OCI-LY7 (cell line): Measurements from ENCODE around the gene AMIGO3. TPM values are rescaled to one million over a fixed set of nuclear protein-coding genes. Genes with fewer than 3 reads are reported as not detected.
"Not testable (repeated sequence)": the region's sequence is repeated elsewhere in the genome, so short reads cannot be mapped to it uniquely, and the experiment has no call there.

Experiments
- BruUV-seq: library from RNA; stranded (reverse); fragments of 400-500 nt; replicated peaks from 2 replicates; lab custom pipeline; 2021; lab: Mats Ljungman, UMichigan
- CTCF ChIA-PET: fragments of 300-600 bp; sonication (Branson Sonifier 250); formaldehyde crosslinking; loops from one replicate; lab custom pipeline; 2022; ENCODE audit warnings: antibody characterized with exemption; ENCODE audit not compliant: unreplicated experiment; lab: Charles Lee
- POLR2A ChIA-PET: fragments of 300-600 bp; sonication (Branson Sonifier 250); formaldehyde crosslinking; loops from one replicate; lab custom pipeline; 2022; ENCODE audit warnings: antibody characterized with exemption; lab: Charles Lee
- DNase-seq: peaks from one replicate; pipeline ENCODE4 v3.0.0-alpha.2; 2015; ENCODE audit warnings: low spot score
- H2AFZ ChIP-seq: fragments of 200-600 bp; sonication (generic), shearing (Covaris generic); 2 replicates; pipeline ENCODE4 v1.6.1; 2014; ENCODE audit warnings: mild to moderate bottlenecking, antibody characterized with exemption, low read length, moderate library complexity
- H3K27ac ChIP-seq: fragments of 200-600 bp; sonication (generic); 2 replicates; pipeline ENCODE4 v1.5.1; 2014; ENCODE audit warnings: mixed run types, low read depth, mild to moderate bottlenecking, moderate library complexity, low read length, inconsistent platforms; ENCODE audit not compliant: poor library complexity, severe bottlenecking
- H3K36me3 ChIP-seq: fragments of 200-600 bp; sonication (generic); 2 replicates; pipeline ENCODE4 v1.6.1; 2014; ENCODE audit warnings: mild to moderate bottlenecking, antibody characterized with exemption, low read length, moderate library complexity, mixed read lengths; ENCODE audit not compliant: insufficient read depth
- H3K4me1 ChIP-seq: fragments of 200-600 bp; sonication (generic); 2 replicates; pipeline ENCODE4 v1.5.1; 2014; ENCODE audit warnings: mild to moderate bottlenecking, low read length; ENCODE audit not compliant: insufficient read depth, poor library complexity, severe bottlenecking
- H3K4me2 ChIP-seq: fragments of 200-600 bp; sonication (generic); 2 replicates; pipeline ENCODE4 v1.6.1; 2014; ENCODE audit warnings: mild to moderate bottlenecking, low read length
- H3K4me3 ChIP-seq: fragments of 200-600 bp; sonication (generic); 2 replicates; pipeline ENCODE4 v1.5.1; 2014; ENCODE audit warnings: mild to moderate bottlenecking, low read depth, low read length; ENCODE audit not compliant: poor library complexity, severe bottlenecking
- H3K79me2 ChIP-seq: fragments of 200-600 bp; sonication (generic); 2 replicates; pipeline ENCODE4 v1.6.1; 2016; ENCODE audit warnings: low read depth, mild to moderate bottlenecking, low read length, moderate library complexity, mixed read lengths; ENCODE audit not compliant: insufficient read depth
- H3K9me2 ChIP-seq: fragments of 200-600 bp; sonication (generic); 2 replicates; pipeline ENCODE4 v1.6.1; 2016; ENCODE audit warnings: mild to moderate bottlenecking, low read length, mixed read lengths; ENCODE audit not compliant: insufficient read depth
- H3K9me3 ChIP-seq: fragments of 200-600 bp; sonication (generic); 2 replicates; pipeline ENCODE4 v1.6.1; 2014; ENCODE audit warnings: mild to moderate bottlenecking, mixed run types, low read length, mixed read lengths
- H4K20me1 ChIP-seq: fragments of 200-600 bp; sonication (generic); 2 replicates; pipeline ENCODE4 v1.6.1; 2014; ENCODE audit warnings: mild to moderate bottlenecking, antibody characterized with exemption, low read length, moderate library complexity, mixed read lengths; ENCODE audit not compliant: insufficient read depth
- EZH2phosphoT487 ChIP-seq: fragments of 200-600 bp; sonication (generic); IDR thresholded peaks from 2 replicates; pipeline ENCODE4 v1.6.1; 2018; ENCODE audit warnings: low read depth, borderline replicate concordance, mild to moderate bottlenecking, mixed run types, antibody characterized with exemption, low read length, moderate library complexity, mixed read lengths
- intact Hi-C: fragments of 100-400 bp; cut with micrococcal nuclease; formaldehyde crosslinking; loops from one replicate; pipeline ENCODE4 v1.10.0; 2022; ENCODE audit not compliant: unreplicated experiment
- total RNA-seq, 2 experiments: library from RNA; depleted of rRNA in 1 of 2; stranded (reverse); fragments of >200 nt in 1 of 2; shearing (Covaris generic) in 1 of 2; gene quantifications; 2 replicates each; pipeline ENCODE4 v1.2.3, GENCODE V29; 2014 to 2022
- TF ChIP-seq, protein P1 (sequence below): fragments of 200-600 bp; sonication (generic); conservative IDR thresholded peaks from 2 replicates; pipeline ENCODE4 v1.5.1; 2014; ENCODE audit warnings: mild to moderate bottlenecking, antibody characterized with exemption, low read length, moderate library complexity, mixed read lengths

AMIGO3 gene
- total RNA-seq, 2 experiments from 2014 or later: 0.80 to 4.4 TPM

DNA sequence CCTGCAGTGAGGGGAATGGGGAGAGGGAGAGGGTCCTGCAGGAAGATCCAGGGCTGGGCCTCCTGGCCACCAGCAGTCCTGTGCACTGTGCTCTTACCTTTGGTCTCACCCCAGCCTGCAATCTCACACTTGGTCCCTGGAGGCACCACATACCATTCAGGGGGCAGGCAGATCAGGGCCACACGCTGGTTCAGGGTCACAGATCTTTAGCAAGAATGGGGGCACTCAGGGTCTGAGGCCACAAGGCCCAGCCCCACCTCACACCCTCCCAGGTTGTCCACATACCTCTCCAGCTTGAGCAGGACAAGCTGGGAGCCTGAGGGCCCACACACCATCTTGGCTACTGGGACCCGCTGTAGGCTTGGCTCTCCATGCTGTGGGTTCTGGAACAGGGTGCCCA is 35.0 kb downstream of the AMIGO3 start:
- POLR2A ChIA-PET, intact Hi-C loops, BruUV-seq, H3K4me1 ChIP-seq, H3K27ac ChIP-seq, CTCF ChIA-PET, H3K9me3 ChIP-seq, H3K79me2 ChIP-seq, H3K4me3 ChIP-seq, H4K20me1 ChIP-seq, H3K9me2 ChIP-seq, H2AFZ ChIP-seq, H3K4me2 ChIP-seq, DNase-seq: not testable (repeated sequence)
- H3K36me3 ChIP-seq: peaks cover 43% of the 10 kb centered on the region; the same call in 1 of the 2 replicates

- Histone ChIP-seq H3K4me2 (no peak overlapping the region), H2AFZ (no peak overlapping the region), H3K27ac (no peak overlapping the region), H4K20me1 (no peaks in the 10 kb centered on the region), H3K4me3 (no peak overlapping the region), H3K9me2 (no peaks in the 10 kb centered on the region), H3K4me1 (no peaks in the 10 kb centered on the region), H3K79me2 (no peaks in the 10 kb centered on the region), H3K9me3 (no peaks in the 10 kb centered on the region), H3K36me3 (peaks cover 56% of the 10 kb centered on the region; the same call in 1 of the 2 replicates)
- TSS peak; percentile 50 for BruUV-seq
- TF ChIP-seq EZH2phosphoT487: no peak
- TF ChIP-seq, protein P1, sequence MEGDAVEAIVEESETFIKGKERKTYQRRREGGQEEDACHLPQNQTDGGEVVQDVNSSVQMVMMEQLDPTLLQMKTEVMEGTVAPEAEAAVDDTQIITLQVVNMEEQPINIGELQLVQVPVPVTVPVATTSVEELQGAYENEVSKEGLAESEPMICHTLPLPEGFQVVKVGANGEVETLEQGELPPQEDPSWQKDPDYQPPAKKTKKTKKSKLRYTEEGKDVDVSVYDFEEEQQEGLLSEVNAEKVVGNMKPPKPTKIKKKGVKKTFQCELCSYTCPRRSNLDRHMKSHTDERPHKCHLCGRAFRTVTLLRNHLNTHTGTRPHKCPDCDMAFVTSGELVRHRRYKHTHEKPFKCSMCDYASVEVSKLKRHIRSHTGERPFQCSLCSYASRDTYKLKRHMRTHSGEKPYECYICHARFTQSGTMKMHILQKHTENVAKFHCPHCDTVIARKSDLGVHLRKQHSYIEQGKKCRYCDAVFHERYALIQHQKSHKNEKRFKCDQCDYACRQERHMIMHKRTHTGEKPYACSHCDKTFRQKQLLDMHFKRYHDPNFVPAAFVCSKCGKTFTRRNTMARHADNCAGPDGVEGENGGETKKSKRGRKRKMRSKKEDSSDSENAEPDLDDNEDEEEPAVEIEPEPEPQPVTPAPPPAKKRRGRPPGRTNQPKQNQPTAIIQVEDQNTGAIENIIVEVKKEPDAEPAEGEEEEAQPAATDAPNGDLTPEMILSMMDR: no peak
- ChIA-PET CTCF (no interaction called here), POLR2A (no interaction called here)
- no peak for DNase-seq
- intact Hi-C loops: no loop called here
Measured at GRCh38 chr3:49683162-49683561, 36.3 kb downstream of the AMIGO3 start.

GRCh38 chr3:49681543-49681942 is 37.9 kb downstream of the AMIGO3 start:
- CTCF ChIA-PET: no interaction called here
- Histone ChIP-seq H3K9me2 (no peaks in the 10 kb centered on the region), H3K79me2 (no peaks in the 10 kb centered on the region), H3K4me1 (no peaks in the 10 kb centered on the region), H4K20me1 (no peaks in the 10 kb centered on the region), H3K4me2 (no peak overlapping the region), H3K36me3 (peaks cover 71% of the 10 kb centered on the region), H3K27ac (no peak overlapping the region), H2AFZ (no peak overlapping the region), H3K9me3 (no peaks in the 10 kb centered on the region), H3K4me3 (no peak overlapping the region)
- DNase-seq: no peak
- intact Hi-C loops: no loop called here
- TF ChIP-seq, protein P1: no peak
- TF ChIP-seq EZH2phosphoT487: no peak
- no TSS peak for BruUV-seq
- POLR2A ChIA-PET: no interaction called here
